ENCODE measurements around the gene HINT2.
A peak's percentile ranks its signal among the peaks of the same experiment; 100 is the strongest.

The HINT2 gene

GRCh38 chr9:35841645-35841900, 26.7 kb upstream of the HINT2 start:
- no peak for DNase-seq

GRCh38 chr9:35840881-35841644, 26.2 kb upstream of the HINT2 start:
- no peak for DNase-seq

- DNase-seq, result no peak
Measured at GRCh38 chr9:35839926-35840325, 25.1 kb upstream of the HINT2 start.

GRCh38 chr9:35836595-35836994, 21.8 kb upstream of the HINT2 start:
- no peak for DNase-seq

- no peak for DNase-seq
Measured at GRCh38 chr9:35835766-35836165, 20.9 kb upstream of the HINT2 start.

- no peak for DNase-seq
Measured at GRCh38 chr9:35835216-35835632, 20.4 kb upstream of the HINT2 start.

GRCh38 chr9:35834260-35835215, 19.7 kb upstream of the HINT2 start:
- DNase-seq, result no peak

- DNase-seq, result no peak
Measured at GRCh38 chr9:35832814-35833213, 18.0 kb upstream of the HINT2 start.

GRCh38 chr9:35831040-35831439, 16.2 kb upstream of the HINT2 start:
- no peak for DNase-seq

- peak in 4 of 56 donors; percentile 23 to 32 (median 28) for DNase-seq
Measured at GRCh38 chr9:35829764-35830096, 14.9 kb upstream of the HINT2 start.

- DNase-seq, result peak; percentile 45 to 98 (median 90)
Measured at GRCh38 chr9:35829084-35829763, 14.4 kb upstream of the HINT2 start, which contains the start of gene TMEM8B. Gene TMEM8B (plus strand): TSS chr9:35829228. CDS start chr9:35829448, 220 bp downstream.

- DNase-seq, result peak in 6 of 56 donors; percentile 40 to 78 (median 60)
Measured at GRCh38 chr9:35828716-35829083, 13.9 kb upstream of the HINT2 start, which contains the start of gene FAM221B. Gene FAM221B (minus strand): TSS chr9:35828732. CDS start chr9:35826161, 2,571 bp downstream.

- no peak for DNase-seq
Measured at GRCh38 chr9:35827486-35827885, 12.6 kb upstream of the HINT2 start.

GRCh38 chr9:35826071-35826701, 11.3 kb upstream of the HINT2 start:
- DNase-seq, result peak in 12 of 56 donors; percentile 5 to 57 (median 20)

- DNase-seq, result no peak
Measured at GRCh38 chr9:35822926-35823325, 8.1 kb upstream of the HINT2 start.

GRCh38 chr9:35820076-35820475, 5.2 kb upstream of the HINT2 start:
- DNase-seq, result no peak

GRCh38 chr9:35818341-35818740, 3.5 kb upstream of the HINT2 start:
- no peak for DNase-seq

GRCh38 chr9:35816708-35817107, 1.9 kb upstream of the HINT2 start:
- DNase-seq, result no peak

- peak in 41 of 56 donors; percentile 8 to 77 (median 63) for DNase-seq
Measured at GRCh38 chr9:35814106-35814840, 569 bp downstream of the HINT2 start.

- DNase-seq, result no peak
Measured at GRCh38 chr9:35813434-35814105, 1.3 kb downstream of the HINT2 start.
